Measurements from ENCODE around the gene RHOV. TPM values are rescaled to one million over a fixed set of nuclear protein-coding genes. Genes with fewer than 3 reads are reported as not detected.

Gene RHOV
- total RNA-seq, 1 experiment from 2014 or later: 6.0 TPM

GRCh38 chr15:40909662-40910630, 35.9 kb upstream of the RHOV start:
- Histone ChIP-seq H3K4me3 (replicated peaks in 1 of 2; ENCODE audit: low read depth in 1 of 2, low read length in 2 of 2) (no peak overlapping the region), H3K4me1 (ENCODE audit: control insufficient read depth in 1 of 2, insufficient read depth in 2 of 2, low read length in 2 of 2) (peaks cover 28% of the 10 kb centered on the region in 2 experiments), H3K27me3 (ENCODE audit: insufficient read depth, low read length) (no peaks in the 10 kb centered on the region), H3K27ac (ENCODE audit: low read depth, low read length) (no peak overlapping the region), H4K20me1 (ENCODE audit: insufficient read depth) (no peaks in the 10 kb centered on the region), H3K4me2 (ENCODE audit: low read length) (no peak overlapping the region), H2AFZ (ENCODE audit: low read depth, low read length, poor library complexity, severe bottlenecking) (no peak overlapping the region), H3K9me3 (ENCODE audit: control insufficient read depth in 1 of 2, insufficient read depth in 1 of 2, low read depth in 1 of 2, low read length in 2 of 2) (no peaks in the 10 kb centered on the region), H3K36me3 (ENCODE audit: control insufficient read depth in 1 of 2, insufficient read depth in 2 of 2, low read length in 2 of 2) (no peaks in the 10 kb centered on the region), H3K9ac (ENCODE audit: low read length) (no peak overlapping the region), H3K9me2 (ENCODE audit: insufficient read depth) (no peaks in the 10 kb centered on the region), H3K79me2 (ENCODE audit: insufficient read depth, low read length) (no peaks in the 10 kb centered on the region)
- no peak for ATAC-seq
- intact Hi-C loops (cut with micrococcal nuclease): no loop called here
- DNase-seq (ENCODE audit: low read depth, low spot score): no peak
- no peak for TF ChIP-seq TCF7L2 (IDR thresholded peaks at IDR 0.05; ENCODE audit: borderline replicate concordance, extremely low read depth, insufficient read depth, insufficient read length)
- POLR2A ChIA-PET: no interaction called here
- RAD21 ChIA-PET (ENCODE audit: low non-redundant PET in 1 of 2, low total read pairs in 2 of 2, uncharacterized antibody in 2 of 2, unreplicated experiment in 2 of 2): no interaction called here
- CTCF ChIA-PET: no interaction called here
- no TSS peak for BruUV-seq (replicated peaks)

- Histone ChIP-seq H2AFZ (ENCODE audit: low read depth, low read length, poor library complexity, severe bottlenecking) (no peak overlapping the region), H3K4me3 (replicated peaks in 1 of 2; ENCODE audit: low read depth in 1 of 2, low read length in 2 of 2) (no peak overlapping the region), H3K27ac (ENCODE audit: low read depth, low read length) (peak overlapping the region; percentile 94; the same call in 1 of the 2 replicates), H3K9me3 (ENCODE audit: control insufficient read depth in 1 of 2, insufficient read depth in 1 of 2, low read depth in 1 of 2, low read length in 2 of 2) (no peaks in the 10 kb centered on the region), H3K27me3 (ENCODE audit: insufficient read depth, low read length) (no peaks in the 10 kb centered on the region), H3K4me2 (ENCODE audit: low read length) (peak overlapping the region; percentile 99; the same call in 1 of the 2 replicates), H4K20me1 (ENCODE audit: insufficient read depth) (no peaks in the 10 kb centered on the region), H3K79me2 (ENCODE audit: insufficient read depth, low read length) (no peaks in the 10 kb centered on the region), H3K9me2 (ENCODE audit: insufficient read depth) (no peaks in the 10 kb centered on the region), H3K4me1 (ENCODE audit: control insufficient read depth in 1 of 2, insufficient read depth in 2 of 2, low read length in 2 of 2) (peaks cover 32 to 40% of the 10 kb centered on the region in 2 experiments), H3K36me3 (ENCODE audit: control insufficient read depth in 1 of 2, insufficient read depth in 2 of 2, low read length in 2 of 2) (peaks cover 0 to under 1% of the 10 kb centered on the region in 2 experiments; a peak in 1 of 4 replicates), H3K9ac (ENCODE audit: low read length) (no peak overlapping the region)
- CTCF ChIA-PET: interaction anchor here (0.6 to 6.8 kb wide), 2 partner anchors 22 to 572 kb away, joined by 3 to 69 read pairs; partner anchors contain the start of gene DLL4
- intact Hi-C loops (cut with micrococcal nuclease): no loop called here
- RAD21 ChIA-PET (ENCODE audit: low non-redundant PET in 1 of 2, low total read pairs in 2 of 2, uncharacterized antibody in 2 of 2, unreplicated experiment in 2 of 2): no interaction called here
- ATAC-seq: no peak
- no peak for DNase-seq (ENCODE audit: low read depth, low spot score)
- POLR2A ChIA-PET: interaction anchor here (1.3 to 3.4 kb wide), 2 partner anchors 21 to 45 kb away, joined by 3 to 35 read pairs; partner anchors contain the start of genes CHAC1 and DLL4
- BruUV-seq (replicated peaks): no TSS peak
- TF ChIP-seq, protein P1, sequence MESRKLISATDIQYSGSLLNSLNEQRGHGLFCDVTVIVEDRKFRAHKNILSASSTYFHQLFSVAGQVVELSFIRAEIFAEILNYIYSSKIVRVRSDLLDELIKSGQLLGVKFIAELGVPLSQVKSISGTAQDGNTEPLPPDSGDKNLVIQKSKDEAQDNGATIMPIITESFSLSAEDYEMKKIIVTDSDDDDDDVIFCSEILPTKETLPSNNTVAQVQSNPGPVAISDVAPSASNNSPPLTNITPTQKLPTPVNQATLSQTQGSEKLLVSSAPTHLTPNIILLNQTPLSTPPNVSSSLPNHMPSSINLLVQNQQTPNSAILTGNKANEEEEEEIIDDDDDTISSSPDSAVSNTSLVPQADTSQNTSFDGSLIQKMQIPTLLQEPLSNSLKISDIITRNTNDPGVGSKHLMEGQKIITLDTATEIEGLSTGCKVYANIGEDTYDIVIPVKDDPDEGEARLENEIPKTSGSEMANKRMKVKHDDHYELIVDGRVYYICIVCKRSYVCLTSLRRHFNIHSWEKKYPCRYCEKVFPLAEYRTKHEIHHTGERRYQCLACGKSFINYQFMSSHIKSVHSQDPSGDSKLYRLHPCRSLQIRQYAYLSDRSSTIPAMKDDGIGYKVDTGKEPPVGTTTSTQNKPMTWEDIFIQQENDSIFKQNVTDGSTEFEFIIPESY (IDR thresholded peaks at IDR 0.05; ENCODE audit: extremely low read depth, insufficient replicate concordance, low read length): no peak
- TF ChIP-seq POLR2A (IDR thresholded peaks at IDR 0.05; ENCODE audit: borderline replicate concordance, extremely low read depth, insufficient read depth, insufficient read length): no peak
- no peak for TF ChIP-seq CBX3 (IDR thresholded peaks at IDR 0.05; ENCODE audit: low read depth)
- TF ChIP-seq REST (IDR thresholded peaks at IDR 0.05; ENCODE audit: low read depth): no peak
- TF ChIP-seq RAD21 (IDR thresholded peaks at IDR 0.05; ENCODE audit: low read depth): no peak
- TF ChIP-seq TCF7L2 (IDR thresholded peaks at IDR 0.05; ENCODE audit: borderline replicate concordance, extremely low read depth, insufficient read depth, insufficient read length): no peak
- TF ChIP-seq MAX (IDR thresholded peaks at IDR 0.05): no peak
- no peak for TF ChIP-seq SRF (IDR thresholded peaks at IDR 0.05; ENCODE audit: low read depth)
- TF ChIP-seq, protein P2, sequence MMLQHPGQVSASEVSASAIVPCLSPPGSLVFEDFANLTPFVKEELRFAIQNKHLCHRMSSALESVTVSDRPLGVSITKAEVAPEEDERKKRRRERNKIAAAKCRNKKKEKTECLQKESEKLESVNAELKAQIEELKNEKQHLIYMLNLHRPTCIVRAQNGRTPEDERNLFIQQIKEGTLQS (IDR thresholded peaks at IDR 0.05): no peak
- no peak for TF ChIP-seq ELF1 (IDR thresholded peaks at IDR 0.05; ENCODE audit: borderline replicate concordance, low read depth)
- TF ChIP-seq FOSL1 (IDR thresholded peaks at IDR 0.05; ENCODE audit: low read depth): no peak
- no peak for TF ChIP-seq ZFX (IDR thresholded peaks at IDR 0.05)
- no peak for TF ChIP-seq SIN3A (IDR thresholded peaks at IDR 0.05; ENCODE audit: low read depth)
These were observed 34.1 kb upstream of the RHOV start for GRCh38 chr15:40908095-40908494.
